ENCODE data around the gene TMEM63B.

TMEM63B gene

GRCh38 chr6:44117397-44118128, 9.8 kb upstream of the TMEM63B start:
- no peak for DNase-seq (ENCODE audit: low read depth in 2 of 2)

- DNase-seq (ENCODE audit: low read depth in 2 of 2) = no peak
These were observed 7.6 kb upstream of the TMEM63B start for GRCh38 chr6:44119704-44120262.

- DNase-seq (ENCODE audit: low read depth in 2 of 2) = no peak
These were observed 6.5 kb upstream of the TMEM63B start for GRCh38 chr6:44120692-44121443.

- peak in 1 of 2 experiments; percentile 13 for DNase-seq (ENCODE audit: low read depth in 2 of 2)
These were observed 4.6 kb upstream of the TMEM63B start for GRCh38 chr6:44122801-44123200.

GRCh38 chr6:44123544-44123943, 3.8 kb upstream of the TMEM63B start:
- no peak for DNase-seq (ENCODE audit: low read depth in 2 of 2)

- peak; percentile 50 to 59 for DNase-seq (ENCODE audit: low read depth in 2 of 2)
These were observed 819 bp upstream of the TMEM63B start for GRCh38 chr6:44126320-44127149.

GRCh38 chr6:44128020-44128917, 915 bp downstream of the TMEM63B start:
- DNase-seq (ENCODE audit: low read depth in 2 of 2) = no peak

- DNase-seq (ENCODE audit: low read depth in 2 of 2) = no peak
These were observed 2.5 kb downstream of the TMEM63B start for GRCh38 chr6:44129841-44130322.

GRCh38 chr6:44131892-44132291, 4.5 kb downstream of the TMEM63B start:
- no peak for DNase-seq (ENCODE audit: low read depth in 2 of 2)

- DNase-seq (ENCODE audit: low read depth in 2 of 2) = no peak
These were observed 5.1 kb downstream of the TMEM63B start for GRCh38 chr6:44132476-44132875.

- no peak for DNase-seq (ENCODE audit: low read depth in 2 of 2)
These were observed 5.9 kb downstream of the TMEM63B start for GRCh38 chr6:44133003-44133931.

- no peak for DNase-seq (ENCODE audit: low read depth in 2 of 2)
These were observed 6.8 kb downstream of the TMEM63B start for GRCh38 chr6:44133981-44134711.

GRCh38 chr6:44135173-44135758, 7.9 kb downstream of the TMEM63B start:
- no peak for DNase-seq (ENCODE audit: low read depth in 2 of 2)

- DNase-seq (ENCODE audit: low read depth in 2 of 2) = no peak
These were observed 8.5 kb downstream of the TMEM63B start for GRCh38 chr6:44135875-44136274.

GRCh38 chr6:44138717-44139350, 11.5 kb downstream of the TMEM63B start:
- no peak for DNase-seq (ENCODE audit: low read depth in 2 of 2)

- DNase-seq (ENCODE audit: low read depth in 2 of 2) = no peak
These were observed 12.0 kb downstream of the TMEM63B start for GRCh38 chr6:44139351-44139743.

GRCh38 chr6:44142835-44143234, 15.5 kb downstream of the TMEM63B start:
- no peak for DNase-seq (ENCODE audit: low read depth in 2 of 2)

- no peak for DNase-seq (ENCODE audit: low read depth in 2 of 2)
These were observed 16.4 kb downstream of the TMEM63B start for GRCh38 chr6:44143731-44144130.

All from fibroblast of skin of left quadriceps (primary cell).